Hepatic stellate cell (primary cell): ENCODE results near the gene SLC39A11.
A peak's percentile ranks its signal among the peaks of the same experiment; 100 is the strongest.
"Not testable (repeated sequence)": the region's sequence is repeated elsewhere in the genome, so short reads cannot be mapped to it uniquely, and the experiment has no call there.

ENCODE experiments used
- DNase-seq: peaks from one replicate; pipeline ENCODE4 v3.0.0; 2011; ENCODE audit warnings: low spot score

The SLC39A11 gene

DNA sequence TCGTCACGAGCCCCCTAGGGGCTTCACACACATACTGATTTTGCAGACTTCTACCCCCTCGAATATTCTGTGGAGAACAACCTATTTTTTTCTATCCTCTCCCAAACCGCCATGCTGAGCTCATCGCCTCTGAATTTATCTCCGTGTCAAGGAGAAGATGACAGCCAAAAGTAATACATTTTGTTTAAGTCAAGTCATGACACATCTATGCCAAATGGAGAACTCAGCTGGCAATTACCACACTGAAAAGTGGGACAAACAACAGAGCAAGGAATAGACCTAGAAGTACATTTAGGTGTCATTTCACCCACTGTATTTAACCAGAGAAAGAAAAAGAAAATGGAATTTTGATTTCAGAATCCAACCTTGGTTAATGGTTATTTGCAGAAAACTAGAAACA, 260.2 kb downstream of the SLC39A11 start:
- no peak for DNase-seq

DNA sequence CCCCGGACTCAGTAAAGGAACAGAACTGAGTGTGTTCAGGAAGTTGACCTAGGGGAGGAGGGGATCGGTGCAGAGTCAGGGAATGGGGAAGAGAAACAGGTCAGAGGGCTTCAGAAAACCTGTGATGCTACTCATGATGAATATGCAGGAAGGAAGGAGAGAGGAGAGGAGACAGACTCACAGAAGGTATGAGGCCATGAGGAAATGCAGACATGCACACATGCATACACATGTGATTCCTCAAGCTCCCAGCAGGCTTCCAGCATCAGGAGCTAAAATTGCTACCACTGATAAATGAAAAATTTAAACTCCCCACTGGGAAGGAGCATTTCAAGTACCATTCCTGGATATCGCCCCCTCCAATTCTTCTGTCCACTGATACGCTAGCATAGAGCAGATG, 262.6 kb downstream of the SLC39A11 start:
- no peak for DNase-seq

DNA sequence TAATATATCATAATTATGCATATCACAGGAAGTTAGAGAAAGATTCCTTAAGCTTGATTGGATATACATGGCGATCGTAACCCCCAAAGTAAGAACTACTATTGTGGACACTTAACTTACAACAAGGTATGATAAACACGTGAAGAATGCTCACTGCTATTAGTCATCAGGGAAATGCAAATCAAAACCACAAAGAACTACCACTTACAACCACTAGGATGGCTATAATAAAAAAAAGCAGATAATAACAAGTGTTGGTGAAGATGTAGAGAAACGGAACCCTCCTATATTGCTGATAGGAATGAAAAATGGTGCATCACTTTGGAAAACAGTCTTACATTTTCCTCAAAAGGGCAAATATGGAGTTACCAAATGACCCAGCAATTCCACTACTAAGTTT, 265.9 kb downstream of the SLC39A11 start:
- DNase-seq, result no peak

DNA sequence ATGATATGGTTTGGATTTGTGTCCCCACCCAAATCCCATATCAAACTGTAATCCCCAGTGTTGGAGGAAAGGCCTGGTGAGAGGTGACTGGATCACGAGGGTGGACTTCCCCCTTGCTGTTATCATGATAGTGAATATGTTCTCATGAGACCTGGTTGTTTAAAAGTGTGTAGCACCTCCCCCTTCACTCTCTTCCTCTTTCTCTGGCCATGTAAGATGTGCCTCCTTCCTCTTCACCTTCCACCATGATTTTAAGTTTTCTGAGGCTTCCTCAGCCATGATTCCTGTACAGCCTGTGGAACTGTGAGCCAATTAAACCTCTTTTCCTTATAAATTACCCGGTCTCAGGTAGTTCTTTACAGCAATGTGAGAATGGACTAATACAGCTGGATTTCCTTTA, 266.4 kb downstream of the SLC39A11 start:
- DNase-seq, result not testable (repeated sequence)

DNA sequence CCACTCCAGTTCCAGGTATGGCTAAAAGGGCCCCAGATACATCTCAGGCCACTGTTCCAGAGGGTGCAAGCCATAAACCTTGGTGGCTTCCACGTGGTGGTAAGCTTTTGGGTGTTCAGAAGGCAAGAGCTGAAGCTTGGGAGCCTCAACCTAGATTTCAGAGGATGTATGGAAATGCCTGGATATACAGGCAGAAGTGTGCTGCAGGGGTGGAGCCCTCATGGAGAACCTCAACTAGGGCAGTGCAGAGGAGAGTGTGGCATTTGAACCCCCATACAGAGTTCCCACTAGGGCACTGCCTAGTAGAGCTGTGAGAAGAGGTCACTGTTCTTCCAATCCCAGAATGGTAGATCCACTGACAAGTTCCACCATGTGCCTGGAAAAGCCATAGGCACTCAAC, 267.3 kb downstream of the SLC39A11 start:
- no peak for DNase-seq

DNA sequence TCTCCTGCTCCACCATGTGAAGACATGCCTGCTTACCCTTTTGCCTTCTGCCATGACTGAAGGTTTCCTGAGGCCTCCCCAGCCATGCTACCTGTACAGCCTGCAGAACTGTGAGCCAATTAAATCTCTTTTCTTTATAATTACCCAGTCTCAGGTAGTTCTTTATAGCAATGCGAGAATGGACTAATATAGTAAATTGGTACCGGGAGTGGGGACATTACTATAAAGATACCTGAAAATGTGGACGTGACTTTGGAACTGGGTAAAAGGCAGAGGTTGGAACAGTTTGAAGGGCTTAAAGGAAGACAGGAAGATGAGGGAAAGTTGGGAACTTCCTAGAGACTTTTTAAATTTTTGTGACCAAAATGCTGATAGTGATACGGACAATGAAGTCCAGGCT, 268.2 kb downstream of the SLC39A11 start:
- not testable (repeated sequence) for DNase-seq

DNA sequence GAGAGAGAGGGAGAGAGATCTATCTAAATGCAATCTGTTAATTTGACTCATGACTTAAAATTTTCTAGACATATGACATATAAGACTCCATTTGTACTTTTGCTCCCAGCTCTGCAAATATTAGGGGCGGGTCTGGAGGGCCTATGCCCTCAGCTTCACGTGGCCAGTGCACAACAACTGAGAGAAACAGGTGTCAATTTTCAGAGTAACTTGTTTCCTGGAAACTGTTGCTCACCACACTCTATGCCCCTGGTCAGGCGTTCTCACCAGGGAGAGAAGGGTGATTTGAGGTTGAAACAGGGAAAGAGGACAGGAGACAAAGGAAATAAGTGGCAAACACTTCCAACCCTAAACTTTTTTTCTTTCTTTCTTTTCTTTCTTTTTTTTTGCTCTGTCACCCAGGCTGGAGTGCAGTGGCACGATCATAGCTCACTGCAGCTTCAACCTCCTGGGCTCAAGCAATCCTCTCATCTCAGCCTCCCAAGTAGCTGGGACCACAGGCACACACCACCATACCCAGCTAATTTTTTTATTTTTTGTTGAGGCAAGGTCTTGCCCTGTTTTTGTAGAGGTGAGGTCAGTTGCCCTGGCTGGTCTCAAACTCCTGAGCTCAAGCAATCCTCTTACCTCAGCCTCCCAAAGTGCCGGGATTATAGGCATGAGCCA, 270.0 kb downstream of the SLC39A11 start:
- no peak for DNase-seq

DNA sequence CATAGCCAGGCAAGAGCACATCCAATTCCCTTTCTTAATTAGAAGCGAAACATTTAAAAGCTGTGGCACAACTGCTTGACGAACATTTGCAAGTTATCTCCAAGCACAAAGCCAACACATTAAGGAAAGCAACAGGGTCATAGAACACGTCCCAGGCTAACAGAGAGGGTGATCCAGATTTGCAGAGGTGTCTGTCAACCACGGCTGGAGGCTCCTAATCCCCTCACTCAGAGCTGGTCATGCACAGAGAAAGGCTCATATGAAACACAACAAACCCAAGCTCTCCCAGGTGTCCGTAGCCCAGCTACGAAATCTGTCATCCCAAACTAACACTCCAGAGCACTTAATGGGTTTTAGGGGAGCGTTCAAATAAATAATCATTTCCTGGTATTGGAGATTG, 276.1 kb downstream of the SLC39A11 start:
- no peak for DNase-seq

DNA sequence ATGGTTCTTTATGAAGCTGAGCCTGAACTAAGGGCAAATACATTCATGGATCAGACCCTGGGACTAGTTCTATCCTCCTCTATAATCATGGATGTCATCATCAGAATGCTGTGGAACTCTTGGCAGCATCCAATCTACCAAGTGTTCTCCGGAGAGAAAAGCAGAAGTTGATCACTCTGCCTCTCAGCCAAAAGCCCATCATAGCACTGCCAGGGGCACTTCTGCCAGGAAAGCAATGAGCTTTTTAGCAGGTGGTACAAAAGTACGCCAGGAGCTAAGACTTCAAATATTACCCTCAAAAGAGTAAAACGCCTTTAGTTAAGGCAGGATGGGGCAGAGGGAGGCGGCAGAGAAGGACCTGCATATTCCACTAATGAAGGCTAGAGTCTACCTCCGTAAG, 279.0 kb downstream of the SLC39A11 start:
- no peak for DNase-seq

DNA sequence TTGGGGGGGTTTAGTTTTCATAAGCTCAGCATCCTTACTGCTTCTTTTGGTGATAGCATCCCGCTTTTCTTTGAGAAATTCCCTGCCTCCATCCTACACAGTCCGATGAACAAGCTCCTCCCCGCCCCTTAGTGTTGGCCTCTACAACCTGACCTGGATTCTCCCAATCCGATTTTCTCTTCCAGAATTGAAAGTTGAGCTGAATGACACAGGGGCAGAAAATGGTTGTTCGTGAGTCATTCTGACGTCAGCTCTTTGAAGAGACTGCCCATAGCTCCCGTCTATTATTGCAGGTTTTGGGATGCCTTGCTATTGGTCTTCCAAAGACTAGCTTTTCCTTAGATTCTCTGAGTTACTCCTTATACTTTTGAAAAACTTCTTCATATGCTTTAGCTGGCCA, 279.7 kb downstream of the SLC39A11 start:
- no peak for DNase-seq

DNA sequence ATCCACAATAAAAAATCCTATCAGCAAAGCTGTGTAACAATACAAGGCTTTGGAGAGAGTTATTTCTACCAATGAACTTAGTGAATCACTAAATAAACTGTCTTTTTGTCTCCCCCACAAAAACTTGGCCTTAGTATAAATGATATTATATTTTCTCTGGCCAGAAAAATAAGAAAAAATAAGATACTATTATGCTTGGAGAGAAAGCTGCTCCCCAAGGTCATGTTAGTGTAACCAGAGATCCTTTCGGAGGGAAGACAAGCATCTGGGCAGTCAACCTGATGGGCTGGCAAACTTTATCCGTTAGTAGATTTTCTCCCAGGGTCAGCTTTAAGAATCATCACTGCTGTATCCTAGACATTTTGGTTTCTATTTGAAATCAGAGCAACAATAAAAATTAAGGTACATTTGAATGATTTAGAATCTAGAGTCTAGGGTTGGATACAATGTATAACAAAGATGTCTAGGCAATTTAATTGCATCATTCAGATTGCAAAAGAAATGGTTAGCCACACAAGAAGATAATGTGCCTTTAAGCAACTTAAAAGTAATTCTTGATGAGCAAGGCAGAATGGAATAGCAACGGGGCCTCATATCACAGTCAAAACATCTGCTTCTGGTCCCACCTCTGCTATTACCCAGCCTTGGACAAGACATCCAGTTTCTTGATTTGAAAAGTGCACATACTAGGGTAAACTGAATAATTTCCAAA, 280.4 kb downstream of the SLC39A11 start:
- no peak for DNase-seq

DNA sequence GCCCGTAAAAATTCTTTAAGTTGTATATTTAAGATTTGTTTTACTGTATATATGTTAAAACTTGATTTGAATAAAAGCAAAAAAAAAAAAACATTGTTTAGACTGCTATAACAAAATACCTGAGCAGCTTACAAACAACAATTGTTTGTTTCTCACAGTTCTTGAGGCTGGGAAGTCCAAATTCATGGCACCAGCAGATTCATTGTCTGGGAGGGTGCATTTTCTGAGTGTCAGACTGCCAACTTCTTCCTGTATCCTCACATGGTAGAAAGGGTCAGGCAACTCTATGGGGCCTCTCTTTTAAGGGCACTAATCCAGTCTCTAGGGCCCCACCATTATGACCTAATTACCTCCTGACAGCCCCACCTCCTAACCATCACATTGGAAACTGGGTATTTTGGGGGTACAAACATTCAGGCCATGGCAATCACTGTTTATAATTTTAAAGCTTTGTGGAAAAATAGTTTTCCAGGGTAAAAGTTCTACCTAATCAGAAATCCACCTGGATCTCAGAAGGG, 281.4 kb downstream of the SLC39A11 start:
- DNase-seq, result no peak

DNA sequence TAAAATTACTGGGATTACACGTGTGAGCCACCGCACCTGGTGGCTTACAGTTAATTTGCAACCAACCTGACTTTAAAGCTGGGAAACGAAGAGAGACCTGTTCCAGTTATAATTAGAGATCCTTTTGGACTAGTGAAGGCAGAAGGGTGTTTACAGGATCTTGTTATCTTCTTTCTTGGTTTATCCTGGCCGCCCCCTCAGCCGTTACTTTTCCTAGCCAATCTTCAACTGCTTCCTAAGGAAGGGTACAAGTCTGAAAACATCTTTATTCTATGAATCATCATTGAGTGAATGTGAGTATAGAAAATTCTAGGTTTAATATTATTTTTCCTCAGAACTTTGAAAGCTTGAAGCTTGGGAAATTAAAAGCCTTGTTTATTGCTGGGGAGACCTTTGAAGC, 286.5 kb downstream of the SLC39A11 start:
- DNase-seq, result no peak

DNA sequence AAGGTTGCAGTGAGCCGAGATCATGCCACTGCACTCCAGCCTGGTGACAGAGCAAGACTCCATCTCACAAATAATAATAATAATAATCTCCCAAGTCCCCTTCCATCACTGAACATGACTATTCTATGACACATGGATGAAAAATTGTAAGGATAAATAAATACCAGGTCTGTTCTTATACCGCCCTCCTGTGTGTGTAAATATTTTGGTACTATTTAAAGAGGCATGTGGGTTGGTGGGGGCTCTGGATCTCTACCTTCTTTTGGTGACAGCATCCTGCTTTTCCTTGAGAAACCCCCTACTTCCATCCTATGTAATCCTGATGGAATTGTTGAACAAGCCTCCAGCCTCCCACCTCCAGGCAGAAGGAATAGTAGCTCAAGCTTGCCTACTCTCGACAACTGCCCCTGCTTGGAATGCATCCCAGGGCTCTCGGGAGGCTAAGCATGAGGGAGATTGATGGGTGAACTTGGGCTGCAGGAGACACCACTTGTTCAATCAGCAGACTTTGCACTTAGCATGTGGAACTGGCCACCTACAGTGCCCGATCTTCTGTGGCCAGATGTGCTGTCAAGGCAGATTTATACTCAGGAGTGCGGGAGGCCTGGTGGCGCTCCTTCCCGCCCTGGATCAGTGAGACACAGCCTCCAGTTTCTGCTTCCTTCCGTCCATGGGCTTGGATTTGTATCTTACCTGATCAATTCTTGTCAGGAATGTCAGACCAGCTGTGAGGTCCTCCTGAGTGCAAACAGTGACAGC, 287.4 kb downstream of the SLC39A11 start:
- peak; percentile 38 for DNase-seq

DNA sequence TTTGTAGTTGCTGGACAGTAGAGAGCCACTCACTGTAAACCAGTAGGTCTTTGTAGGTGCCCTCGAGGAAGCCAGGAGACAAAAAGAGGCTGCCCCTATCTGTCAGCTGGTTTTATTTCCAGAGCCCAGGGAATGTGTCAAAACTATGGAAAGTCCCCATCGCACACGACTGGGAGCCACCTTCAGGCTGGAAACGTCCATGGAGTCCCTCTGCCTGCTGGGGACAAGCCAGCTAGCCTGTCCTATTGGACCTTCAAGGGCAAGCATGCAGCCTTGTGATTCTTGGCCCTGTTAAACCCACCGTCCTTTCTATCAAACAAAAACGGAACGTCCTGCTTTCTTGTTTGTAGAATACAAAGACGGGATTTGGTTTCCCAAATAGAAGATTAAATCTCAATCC, 289.8 kb downstream of the SLC39A11 start:
- DNase-seq, result no peak

DNA sequence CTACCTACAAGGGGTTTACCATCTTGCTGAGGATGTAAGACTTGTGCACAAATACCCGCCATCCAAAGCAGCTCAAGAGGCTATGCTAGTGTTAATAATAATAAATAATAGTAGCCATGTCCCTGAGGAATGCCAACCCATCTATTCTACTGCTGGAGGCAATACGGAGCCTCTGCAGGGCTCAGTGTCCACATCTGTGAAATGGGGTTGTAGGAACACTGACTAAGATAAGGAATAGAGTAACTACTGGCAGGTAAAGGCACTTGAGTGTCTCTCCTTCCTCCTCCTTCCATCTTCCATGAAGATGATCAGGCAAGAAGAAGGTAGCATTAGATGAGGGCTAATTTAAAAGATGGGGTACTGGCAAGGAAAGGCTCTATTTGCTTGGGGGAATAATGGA, 295.3 kb downstream of the SLC39A11 start:
- DNase-seq, result no peak

DNA sequence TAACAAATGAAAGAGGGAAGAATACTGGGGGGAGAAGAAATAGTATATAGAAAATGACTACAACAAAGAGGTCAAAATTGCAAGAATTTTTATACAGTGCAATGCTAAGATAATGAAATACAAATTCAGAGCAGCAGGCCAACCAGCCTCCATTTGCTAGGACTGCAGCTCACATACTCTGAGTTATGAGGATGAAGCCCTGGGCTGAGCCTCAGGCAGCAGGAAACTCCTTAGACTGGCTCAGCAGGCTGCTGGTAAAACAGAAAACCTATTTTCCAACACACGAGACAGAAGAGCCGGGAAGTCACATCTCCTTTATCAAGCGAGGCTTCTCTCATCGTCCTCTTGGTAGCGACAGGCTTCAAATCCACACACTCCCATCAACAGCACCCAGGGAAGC, 296.5 kb downstream of the SLC39A11 start:
- no peak for DNase-seq

DNA sequence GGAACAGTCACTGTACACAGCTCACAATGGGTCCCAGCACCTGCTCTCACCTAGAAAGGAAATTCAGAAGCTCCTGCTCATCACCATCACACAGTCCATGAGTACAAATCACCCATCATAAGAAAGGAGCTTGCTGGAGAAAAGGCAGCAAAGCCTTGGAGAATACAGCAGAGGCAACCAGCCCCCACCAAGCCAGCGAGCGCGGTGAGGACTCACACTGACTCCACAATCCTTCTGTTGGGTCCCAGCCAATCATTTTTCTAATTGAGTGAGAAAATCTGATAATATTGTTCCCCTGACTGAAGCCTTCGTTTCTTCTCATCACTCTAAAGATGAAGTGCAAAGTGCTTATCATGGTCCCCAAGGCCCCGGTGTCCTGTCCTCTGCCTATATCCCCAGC, 298.3 kb downstream of the SLC39A11 start:
- no peak for DNase-seq

DNA sequence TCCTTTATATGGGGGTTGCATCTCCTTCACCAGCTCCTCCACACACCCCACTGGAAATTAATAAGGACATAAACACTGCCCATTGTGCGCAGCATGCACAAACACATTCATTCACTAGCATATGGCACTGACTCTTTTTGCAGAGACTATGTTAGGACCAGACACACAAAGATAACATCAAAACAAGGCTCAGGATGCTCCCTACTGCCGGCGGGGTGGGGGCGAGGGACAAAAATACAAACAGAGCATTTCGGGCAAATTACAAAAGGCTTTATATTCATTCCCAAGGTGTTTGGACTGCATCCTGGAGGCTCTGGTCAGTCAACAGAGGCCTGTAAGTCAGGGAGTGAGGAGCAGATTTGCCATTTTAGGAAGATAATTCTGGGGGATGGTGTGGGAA, 299.7 kb downstream of the SLC39A11 start:
- DNase-seq, result no peak

DNA sequence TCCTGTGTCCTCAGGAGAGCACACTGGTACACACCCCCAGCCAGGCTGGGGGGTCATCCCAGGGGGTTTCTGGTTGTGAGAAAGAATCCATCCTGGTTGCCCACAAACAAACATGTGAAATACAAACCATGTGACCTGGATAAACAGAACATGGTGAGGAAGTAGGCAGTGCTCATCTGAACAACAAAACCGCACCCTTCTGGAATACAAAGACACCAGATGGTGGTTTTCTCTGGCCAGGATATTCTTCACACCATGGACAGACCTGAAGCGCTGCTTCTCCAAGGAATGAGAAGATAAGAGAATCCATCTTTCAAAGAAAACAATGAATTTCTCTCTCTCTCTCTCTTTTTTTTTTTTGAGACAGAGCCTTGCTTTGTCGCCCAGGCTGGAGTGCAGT, 302.3 kb downstream of the SLC39A11 start:
- no peak for DNase-seq

DNA sequence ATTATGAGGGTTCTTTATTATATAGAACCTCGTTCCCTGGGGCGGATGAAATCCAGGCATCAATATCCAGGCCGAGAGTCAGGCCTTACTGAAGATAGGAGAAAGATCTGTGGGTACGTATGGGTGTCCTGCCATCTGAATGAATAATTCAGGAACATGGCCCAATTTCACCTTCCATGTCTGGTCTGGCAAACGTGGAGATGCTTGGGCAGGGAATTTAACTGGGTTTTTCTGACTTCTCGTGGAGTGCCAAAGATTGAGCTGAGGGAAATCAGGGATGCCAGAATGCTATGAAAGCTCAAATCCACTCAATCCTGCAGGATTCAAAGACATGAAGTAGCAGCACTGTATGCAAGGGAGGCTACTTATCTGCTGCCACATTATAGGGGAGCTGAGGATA, 302.8 kb downstream of the SLC39A11 start:
- DNase-seq, result no peak

DNA sequence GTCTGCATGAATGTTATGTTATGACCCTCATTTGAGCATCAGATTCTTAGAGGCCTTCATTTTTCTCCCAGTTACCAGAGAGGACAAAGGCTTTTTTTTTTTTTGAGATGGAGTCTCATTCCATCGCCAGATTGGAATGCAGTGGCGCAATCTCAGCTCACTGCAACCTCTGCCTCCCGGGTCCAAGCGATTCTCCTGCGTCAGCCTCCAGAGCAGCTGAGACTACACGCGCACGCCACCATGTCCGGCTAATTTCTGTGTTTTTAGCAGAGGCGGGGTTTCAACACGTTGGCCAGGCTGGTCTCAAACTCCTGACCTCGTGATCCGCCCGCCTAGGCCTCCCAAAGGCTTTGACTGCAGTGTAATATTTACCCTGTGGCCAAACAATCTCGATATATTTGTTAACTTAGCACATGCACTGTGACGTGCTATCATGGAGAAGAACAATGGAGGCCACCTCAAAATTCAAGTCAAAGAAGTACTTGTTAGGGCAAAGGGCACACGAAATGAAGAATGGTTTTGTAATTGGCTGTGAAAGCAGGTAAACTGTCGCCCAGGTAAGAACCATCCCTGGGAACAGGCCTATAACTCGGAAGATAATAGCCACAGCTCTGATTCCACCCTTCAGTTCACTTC, 303.4 kb downstream of the SLC39A11 start:
- no peak for DNase-seq

DNA sequence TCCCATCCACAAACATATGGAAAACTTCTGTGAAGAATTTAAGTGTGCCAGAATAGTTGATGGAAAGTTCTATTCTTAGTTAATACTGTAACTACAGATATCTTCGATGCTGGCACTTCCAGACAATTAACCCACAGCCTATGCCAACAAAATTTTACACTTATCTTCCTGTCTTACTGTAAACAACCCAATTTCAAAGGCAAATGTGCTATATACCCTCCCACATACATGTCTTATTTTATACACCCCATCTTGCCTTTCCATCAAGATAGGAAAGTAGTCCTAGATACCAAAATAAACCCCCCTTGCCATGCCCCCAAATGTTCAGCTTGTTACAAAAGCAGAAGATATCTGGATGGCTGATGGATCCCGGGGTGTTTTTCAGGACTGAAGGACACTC, 306.3 kb downstream of the SLC39A11 start:
- no peak for DNase-seq
